T47D (cell line): Measurements from ENCODE around the gene PLA2G4E.

ENCODE experiments used
- DNase-seq, 2 experiments: peaks; one replicate each; pipeline versions ENCODE4 v3.0.0 to v3.0.0-alpha.2; 2011 to 2012; ENCODE audit warnings: low read depth in 1 of 2, low spot score in 1 of 2
- JUND ChIP-seq: IDR thresholded peaks from 2 replicates; pipeline ENCODE4 v1.6.1; 2012; ENCODE audit warnings: low read depth
- in situ Hi-C: cut with HindIII; loops from 2 replicates; pipeline ENCODE4 v1.10.0; 2016; ENCODE audit warnings: low sequenced_read_pairs, low pct_unique_long_range_greater_than_20kb

PLA2G4E gene

DNA sequence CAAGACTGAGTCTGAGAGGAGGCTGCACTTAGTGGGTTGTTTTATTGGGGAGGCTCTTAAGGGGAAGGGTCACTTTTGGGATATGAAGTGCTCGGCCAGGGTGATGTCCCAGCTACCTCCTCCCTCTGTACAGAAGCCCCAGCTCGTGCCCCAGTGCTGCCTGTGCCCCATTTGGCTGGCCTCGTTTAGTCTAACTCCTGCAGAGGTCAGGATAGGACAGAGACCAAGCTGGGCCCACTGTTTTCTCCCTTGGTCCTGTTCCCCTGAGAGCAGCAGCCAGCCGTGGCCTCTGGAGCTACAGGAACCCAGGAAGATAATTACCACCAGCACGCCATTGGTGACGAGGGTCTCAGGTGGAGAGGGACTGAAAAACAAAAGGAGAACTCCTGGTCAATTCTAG, 18.5 kb downstream of the PLA2G4E start:
- no peak for TF ChIP-seq JUND
- in situ Hi-C loops = no loop called here
- DNase-seq = no peak

DNA sequence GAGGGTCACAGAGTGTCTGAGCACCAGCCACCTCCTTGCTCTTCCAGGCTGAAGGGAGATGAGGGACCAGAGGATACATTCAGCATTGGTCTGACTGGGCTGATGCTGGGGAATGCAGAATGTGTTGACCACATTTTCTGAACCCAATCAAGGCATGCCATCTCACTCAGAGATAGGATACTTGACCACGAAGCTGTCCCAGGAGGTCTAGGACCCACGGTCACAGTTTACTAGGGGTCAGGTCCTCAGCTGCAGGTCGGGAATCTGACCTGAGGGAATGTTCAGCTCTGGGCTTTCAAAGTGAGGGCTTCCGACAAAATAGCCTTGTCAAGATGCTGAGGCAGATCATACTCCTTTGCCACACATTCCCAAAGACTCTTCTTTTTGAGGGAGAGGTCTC, 19.6 kb downstream of the PLA2G4E start:
- DNase-seq = no peak
- TF ChIP-seq JUND = no peak
- in situ Hi-C loops = no loop called here

DNA sequence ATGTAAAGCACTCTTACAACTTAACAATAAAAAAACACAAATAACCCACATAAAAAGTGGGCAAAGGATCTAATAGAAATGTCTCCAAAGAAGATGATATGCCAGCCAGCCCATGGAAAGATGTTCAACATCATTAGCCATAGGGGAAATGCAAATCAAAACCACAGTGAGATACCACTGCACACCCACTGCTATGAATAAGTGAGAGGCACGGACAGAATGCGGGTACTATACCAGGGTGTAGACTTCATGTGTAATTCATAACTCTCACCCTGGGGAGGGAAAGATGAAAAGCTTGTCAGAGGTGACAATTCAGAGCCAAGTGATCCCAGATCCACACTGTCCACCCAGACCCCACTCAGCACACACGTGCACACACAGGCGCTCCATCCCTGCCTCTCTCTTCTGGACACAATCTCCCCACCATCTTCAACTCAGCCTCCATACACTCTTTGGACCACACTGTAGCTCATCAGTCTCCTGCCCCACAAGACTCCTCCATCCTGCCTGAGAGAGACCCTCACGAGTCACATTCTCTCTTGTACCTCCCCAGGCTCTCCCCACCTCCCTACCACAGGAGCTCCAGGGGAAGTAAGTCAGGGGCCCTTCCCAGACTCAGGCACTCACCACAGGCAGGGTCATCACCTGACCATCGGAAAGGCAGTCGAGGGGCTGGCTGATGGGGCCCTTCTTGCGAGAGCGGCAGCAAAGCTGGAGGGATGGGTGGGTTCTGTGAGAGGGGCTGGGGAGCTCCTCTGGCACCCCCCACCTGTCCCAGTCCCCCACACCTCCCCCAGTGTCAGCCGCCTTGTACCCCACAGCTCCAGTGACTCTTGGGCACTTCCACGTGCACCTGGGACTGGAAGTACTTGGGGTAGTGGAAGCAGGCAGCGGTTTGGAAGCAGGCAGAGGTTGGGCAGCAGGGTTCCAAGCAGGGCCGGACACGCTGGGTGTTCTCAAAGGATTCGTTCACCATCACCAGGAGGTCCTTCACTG, 21.3 kb downstream of the PLA2G4E start:
- no peak for DNase-seq
- TF ChIP-seq JUND = no peak
- in situ Hi-C loops = no loop called here

DNA sequence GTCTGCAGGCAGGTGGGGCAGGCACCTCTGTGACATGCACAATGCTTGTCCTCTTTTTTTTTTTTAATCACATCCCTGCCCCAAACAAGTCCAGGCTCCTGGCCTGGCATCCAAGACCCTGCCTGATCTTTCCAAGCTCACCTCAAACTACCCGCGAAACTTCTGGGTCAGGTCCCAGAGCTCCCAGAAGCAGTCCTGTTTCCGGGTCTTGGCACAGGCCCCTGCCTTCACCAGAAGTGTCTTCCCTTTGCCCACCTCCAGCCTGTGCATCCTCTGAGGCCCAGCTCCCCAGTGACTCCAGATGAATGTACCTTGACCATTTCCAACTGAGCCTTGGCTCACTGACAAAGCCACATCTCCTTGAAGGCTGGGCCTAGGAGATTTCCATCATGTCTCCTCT, 23.0 kb downstream of the PLA2G4E start:
- in situ Hi-C loops = no loop called here
- DNase-seq = no peak
- TF ChIP-seq JUND = no peak

DNA sequence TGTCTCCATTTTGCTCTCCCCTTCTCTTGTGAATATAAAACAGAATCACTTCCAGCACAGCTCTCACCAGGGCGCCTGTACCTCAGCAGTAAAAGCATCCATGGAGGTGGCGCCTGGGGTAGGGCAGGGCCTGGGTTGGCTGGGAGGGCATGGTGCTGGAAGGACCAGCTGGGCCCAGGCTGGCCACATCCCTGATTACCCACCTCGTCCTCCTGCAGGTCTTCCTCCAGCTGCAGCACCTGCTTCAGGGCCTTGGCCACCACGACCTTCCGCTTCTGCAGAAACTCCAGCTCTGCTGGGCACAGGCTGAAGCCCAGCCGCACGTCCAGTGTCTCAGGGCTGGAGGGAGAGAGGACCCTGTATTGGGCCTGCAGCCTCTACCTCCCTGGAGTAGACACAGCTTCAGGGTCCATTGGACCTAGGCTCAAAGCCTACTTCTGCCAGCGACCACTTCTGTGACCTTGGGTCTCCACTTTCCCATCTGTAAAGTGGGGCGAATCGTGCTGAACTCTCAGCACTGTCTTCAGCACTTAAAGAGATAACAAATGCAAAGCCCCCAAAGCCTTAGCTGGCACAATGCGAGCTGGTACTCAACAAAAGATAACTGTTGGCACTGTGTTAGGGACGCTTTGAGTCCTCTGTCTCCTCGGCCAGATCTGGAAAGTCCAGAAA, 23.8 kb downstream of the PLA2G4E start:
- in situ Hi-C loops = no loop called here
- DNase-seq = no peak
- no peak for TF ChIP-seq JUND

DNA sequence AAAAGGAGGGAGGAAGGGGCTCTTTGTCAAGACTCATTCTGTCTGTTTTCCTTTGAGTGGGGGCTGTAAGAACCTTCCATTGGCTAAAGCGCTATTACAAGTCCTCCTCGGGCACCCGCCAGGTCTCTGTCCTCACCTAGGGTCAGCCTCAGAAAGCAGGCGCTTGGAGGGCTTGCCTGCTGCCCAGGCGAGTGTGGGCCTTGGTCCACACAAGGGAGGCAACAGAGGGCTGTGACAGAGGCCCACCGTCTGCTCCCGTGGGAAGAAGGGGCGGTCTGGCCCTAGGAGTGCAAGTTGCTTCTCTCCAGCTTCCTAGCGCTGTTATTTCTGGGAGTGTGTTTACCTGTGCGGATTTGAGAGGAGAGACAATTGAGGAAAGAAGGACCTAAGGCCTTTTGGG, 24.5 kb downstream of the PLA2G4E start:
- no peak for TF ChIP-seq JUND
- in situ Hi-C loops = no loop called here

DNA sequence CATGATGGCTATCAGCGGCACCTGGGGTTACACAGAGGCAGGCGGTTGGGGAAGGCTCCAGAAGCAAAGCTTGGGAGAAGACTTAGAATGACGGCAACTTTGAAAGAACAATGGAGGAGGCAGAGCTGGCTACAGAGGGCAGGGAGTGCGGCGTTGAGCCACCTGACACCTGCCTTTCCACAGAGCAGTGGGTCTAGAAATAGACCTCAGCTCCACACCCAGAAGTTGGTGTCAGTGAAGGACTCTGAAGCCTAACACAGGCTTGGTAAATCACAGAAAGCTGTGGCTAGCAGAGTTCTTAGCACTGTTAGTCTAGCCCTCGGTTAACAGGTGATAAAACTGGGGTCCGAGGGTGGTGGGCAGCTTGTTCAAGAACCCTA, 25.4 kb downstream of the PLA2G4E start:
- in situ Hi-C loops = no loop called here
- DNase-seq = no peak
- TF ChIP-seq JUND = no peak

More for the DNA sequence above, 24.5 kb downstream of the PLA2G4E start:
- DNase-seq = no peak

DNA sequence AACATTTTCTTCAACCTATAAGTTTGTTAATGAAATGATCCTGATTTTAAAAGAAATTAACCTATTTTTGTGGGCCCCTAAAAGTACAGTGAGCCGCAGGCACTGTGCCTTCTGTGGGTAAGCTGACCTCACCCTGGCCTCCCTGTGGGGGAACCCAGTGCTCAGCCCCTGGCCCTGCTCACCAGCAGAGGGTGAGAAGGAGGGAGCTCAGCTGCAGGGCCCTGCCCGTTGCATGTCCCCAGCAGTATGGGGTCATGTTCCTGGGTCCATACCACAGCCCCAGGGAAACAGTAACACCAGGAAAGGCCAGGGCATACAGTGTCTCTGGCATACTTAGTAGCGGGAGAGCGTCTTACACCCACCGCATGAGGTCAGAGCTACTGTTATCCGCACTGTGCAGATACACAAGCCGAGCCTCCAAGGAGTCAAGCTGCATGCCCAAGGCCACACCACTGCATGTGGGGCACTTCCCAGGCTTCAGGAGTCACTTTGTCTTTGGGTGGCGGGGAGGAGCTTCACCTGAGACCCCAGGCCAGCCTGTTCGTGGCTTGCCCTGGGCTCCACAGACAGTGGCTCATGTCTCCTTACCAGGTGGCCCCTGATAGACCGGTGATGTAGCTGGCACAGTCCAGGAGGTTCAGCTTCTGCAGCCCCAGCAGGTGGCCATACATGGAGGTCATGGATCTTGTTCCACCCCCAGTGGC, 25.9 kb downstream of the PLA2G4E start:
- no peak for TF ChIP-seq JUND
- in situ Hi-C loops = no loop called here
- DNase-seq = no peak

DNA sequence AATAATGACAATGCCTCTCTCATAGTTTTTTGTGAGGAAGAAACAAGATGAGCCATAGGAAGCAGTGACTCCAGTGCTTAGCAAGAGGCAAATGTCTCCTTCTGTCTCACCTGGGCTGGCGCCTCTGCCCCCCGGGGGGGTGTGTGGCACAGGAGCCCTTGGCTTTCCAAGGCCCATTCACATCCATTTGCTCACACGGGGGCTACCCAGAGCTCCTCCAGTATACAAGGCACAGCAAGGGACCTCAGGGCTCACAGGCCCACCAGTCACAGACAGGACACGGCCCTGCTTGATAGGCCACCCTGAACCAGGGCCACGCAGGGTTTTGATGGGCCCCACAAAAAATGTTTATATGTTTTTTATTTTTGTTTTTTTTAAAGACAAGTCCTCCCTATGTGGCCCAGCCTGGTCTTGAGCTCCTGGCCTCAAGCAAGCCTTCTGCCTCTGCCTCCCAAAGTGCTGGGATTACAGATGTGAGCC, 26.6 kb downstream of the PLA2G4E start:
- in situ Hi-C loops = no loop called here
- DNase-seq = no peak
- TF ChIP-seq JUND = no peak

DNA sequence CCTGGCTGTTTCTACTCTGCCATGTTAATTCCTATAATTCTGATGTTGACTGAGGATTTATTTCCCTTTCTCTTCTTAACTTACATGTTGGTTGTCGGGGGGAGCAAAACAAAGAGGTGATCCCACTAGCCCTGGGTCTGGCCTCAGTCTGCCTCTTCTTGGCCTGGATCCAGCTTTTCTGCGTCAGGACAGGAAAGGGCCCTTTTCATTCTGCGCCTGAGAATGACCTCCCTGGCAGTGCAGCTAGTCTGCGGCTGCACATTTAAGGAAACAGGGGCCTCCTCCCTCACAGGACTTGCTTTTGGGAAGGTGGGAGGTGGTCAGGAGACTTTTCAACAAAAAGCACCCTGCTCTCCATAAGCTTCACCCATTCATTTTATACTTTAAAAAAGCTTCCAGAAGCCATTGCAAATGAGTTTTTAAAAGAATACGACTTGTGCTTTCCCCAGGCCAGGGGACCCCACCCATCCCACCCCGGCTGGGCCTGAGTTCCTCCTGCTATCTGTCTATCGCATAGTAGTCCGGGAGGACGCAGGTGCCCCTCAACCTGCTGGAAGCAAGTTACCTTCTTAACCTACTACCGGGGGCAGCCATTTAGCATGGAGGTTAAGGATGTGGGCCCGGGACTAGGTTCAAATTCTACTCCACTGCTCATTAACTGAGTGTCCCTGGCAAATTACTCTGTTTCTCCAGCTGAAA, 27.2 kb downstream of the PLA2G4E start:
- no peak for TF ChIP-seq JUND
- no peak for DNase-seq
- in situ Hi-C loops = no loop called here

DNA sequence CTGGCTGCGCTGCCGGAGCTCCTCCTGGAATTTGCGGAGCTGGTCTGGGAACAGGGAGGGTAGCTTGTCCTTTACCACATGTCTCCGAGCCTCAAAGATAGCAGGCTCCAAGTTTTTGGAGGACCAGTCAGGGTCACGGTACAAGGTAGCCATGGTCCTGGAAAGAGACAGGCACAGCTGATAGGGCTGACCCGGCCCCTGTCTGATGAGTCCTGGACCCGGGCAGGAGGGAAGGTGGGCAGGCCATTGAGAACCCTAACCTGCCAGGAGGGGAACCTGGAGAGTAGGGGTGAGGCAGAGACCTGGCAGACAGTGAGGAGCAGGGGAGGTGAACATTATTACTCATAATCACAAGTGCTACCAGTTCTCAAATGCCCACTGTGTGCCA, 28.0 kb downstream of the PLA2G4E start:
- in situ Hi-C loops = no loop called here
- DNase-seq = no peak
- no peak for TF ChIP-seq JUND

DNA sequence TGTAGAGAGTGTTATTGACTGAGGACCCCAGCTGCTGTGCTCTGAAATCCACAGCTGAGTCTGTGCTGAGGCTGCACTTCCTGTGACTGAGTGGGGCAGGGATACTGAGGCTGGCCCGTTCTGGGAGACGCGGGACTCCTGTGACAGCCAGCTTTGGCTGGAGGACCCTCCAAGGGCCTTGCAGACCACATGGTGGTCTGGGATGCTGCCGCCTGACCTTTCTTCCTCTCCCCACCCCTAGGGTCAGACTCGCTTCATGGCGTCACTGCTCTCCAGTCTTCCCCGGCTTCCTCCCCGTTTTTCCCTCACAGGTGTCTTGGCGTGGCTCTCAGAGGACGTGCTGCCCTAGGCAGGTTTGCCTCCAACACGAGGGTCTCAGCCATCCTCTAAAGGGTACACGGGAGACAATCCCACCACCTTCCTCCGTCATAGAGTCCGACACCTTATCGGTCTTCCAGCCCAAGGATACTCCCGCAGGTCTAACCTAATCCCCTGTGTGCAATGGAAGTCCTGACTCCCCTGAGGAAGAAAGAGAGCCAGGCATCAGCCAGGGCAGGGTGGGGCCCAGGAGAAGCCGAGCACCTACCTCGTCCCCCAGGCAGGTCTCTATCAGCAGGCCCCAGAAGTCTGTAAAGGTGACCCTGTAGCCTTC, 28.6 kb downstream of the PLA2G4E start:
- no peak for DNase-seq
- in situ Hi-C loops = no loop called here
- TF ChIP-seq JUND = no peak
